Breast epithelium (tissue), 4 donors: Measurements from ENCODE around the gene C1orf159. TPM values are rescaled to one million over a fixed set of nuclear protein-coding genes. Genes with fewer than 3 reads are reported as not detected.

Source experiments
- DNase-seq, 2 donors: peaks; one replicate each; pipeline ENCODE4 v3.0.0-alpha.2; 2019; ENCODE audit warnings: low spot score in 2 of 2
- H3K27ac ChIP-seq, 2 donors: fragments of 200-600 bp; sonication (generic) in 1 of 2; one replicate each; pipeline ENCODE4 v1.5.1; 2016 to 2019; ENCODE audit warnings: mild to moderate bottlenecking in 1 of 2
- H3K27me3 ChIP-seq, 2 donors: fragments of 200-600 bp; sonication (generic) in 1 of 2; one replicate each; pipeline versions ENCODE4 v1.5.1 to v1.6.0; 2017 to 2019; ENCODE audit warnings: control low read depth in 1 of 2, mild to moderate bottlenecking in 1 of 2
- H3K36me3 ChIP-seq: fragments of 200-600 bp; one replicate; pipeline ENCODE4 v1.5.1; 2019
- H3K4me1 ChIP-seq, 2 donors: fragments of 200-600 bp; sonication (generic); one replicate each; pipeline ENCODE4 v1.5.1; 2016 to 2019; ENCODE audit warnings: control low read depth in 1 of 2
- H3K4me3 ChIP-seq, 3 donors: fragments of 200-600 bp; sonication (generic); 1 replicate in 2 of 3; 2 replicates in 1 of 3; pipeline ENCODE4 v1.5.1; 2016 to 2019; ENCODE audit warnings: mild to moderate bottlenecking in 3 of 3, moderate library complexity in 2 of 3
- H3K9me3 ChIP-seq, 2 donors: fragments of 200-600 bp; sonication (generic) in 1 of 2; one replicate each; pipeline ENCODE4 v1.5.1; 2016 to 2019; ENCODE audit warnings: control low read depth in 1 of 2
- POLR2A ChIP-seq: fragments of 450-650 bp; IDR thresholded peaks from one replicate; pipeline ENCODE4 v1.6.1; 2016; ENCODE audit warnings: antibody characterized with exemption, mild to moderate bottlenecking, moderate library complexity
- POLR2AphosphoS5 ChIP-seq, 3 donors: sonication (generic); formaldehyde crosslinking; IDR thresholded peaks; one replicate each; pipeline ENCODE4 v1.6.1; 2017; ENCODE audit warnings: antibody characterized with exemption in 3 of 3
- intact Hi-C: fragments of 100-400 bp; cut with DNase I; formaldehyde crosslinking; loops from one replicate; pipeline ENCODE4 v1.15.1; 2023; ENCODE audit warnings: low total_unique reads
- total RNA-seq, 3 donors: library from RNA; depleted of rRNA; stranded (reverse); fragments of >200 nt; gene quantifications; one replicate each; pipeline ENCODE4 v1.1.0, GENCODE V29; 2016
- TF ChIP-seq, protein P1 (sequence below), 3 donors: fragments of 450-650 bp; IDR thresholded peaks; one replicate each; pipeline ENCODE4 v1.5.1; 2016 to 2017; ENCODE audit warnings: antibody characterized with exemption in 3 of 3, mild to moderate bottlenecking in 3 of 3, moderate library complexity in 3 of 3

C1orf159 gene
- total RNA-seq, 3 donors from 2014 or later = 6.9 to 24.0 (median 12.5) TPM

GRCh38 chr1:1149416-1149815, 33.5 kb upstream of the C1orf159 start:
- Histone ChIP-seq H3K9me3 (peaks cover 0 to 4% of the 10 kb centered on the region in 2 donors), H3K36me3 (no peaks in the 10 kb centered on the region), H3K4me1 (no peaks in the 10 kb centered on the region), H3K27ac (no peak overlapping the region), H3K27me3 (no peaks in the 10 kb centered on the region), H3K4me3 (no peak overlapping the region)
- no peak for DNase-seq
- intact Hi-C loops = no loop called here
- no peak for TF ChIP-seq POLR2A
- no peak for TF ChIP-seq POLR2AphosphoS5 (IDR thresholded peaks at IDR 0.05)
- TF ChIP-seq, protein P1, sequence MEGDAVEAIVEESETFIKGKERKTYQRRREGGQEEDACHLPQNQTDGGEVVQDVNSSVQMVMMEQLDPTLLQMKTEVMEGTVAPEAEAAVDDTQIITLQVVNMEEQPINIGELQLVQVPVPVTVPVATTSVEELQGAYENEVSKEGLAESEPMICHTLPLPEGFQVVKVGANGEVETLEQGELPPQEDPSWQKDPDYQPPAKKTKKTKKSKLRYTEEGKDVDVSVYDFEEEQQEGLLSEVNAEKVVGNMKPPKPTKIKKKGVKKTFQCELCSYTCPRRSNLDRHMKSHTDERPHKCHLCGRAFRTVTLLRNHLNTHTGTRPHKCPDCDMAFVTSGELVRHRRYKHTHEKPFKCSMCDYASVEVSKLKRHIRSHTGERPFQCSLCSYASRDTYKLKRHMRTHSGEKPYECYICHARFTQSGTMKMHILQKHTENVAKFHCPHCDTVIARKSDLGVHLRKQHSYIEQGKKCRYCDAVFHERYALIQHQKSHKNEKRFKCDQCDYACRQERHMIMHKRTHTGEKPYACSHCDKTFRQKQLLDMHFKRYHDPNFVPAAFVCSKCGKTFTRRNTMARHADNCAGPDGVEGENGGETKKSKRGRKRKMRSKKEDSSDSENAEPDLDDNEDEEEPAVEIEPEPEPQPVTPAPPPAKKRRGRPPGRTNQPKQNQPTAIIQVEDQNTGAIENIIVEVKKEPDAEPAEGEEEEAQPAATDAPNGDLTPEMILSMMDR (IDR thresholded peaks at IDR 0.05) = no peak

GRCh38 chr1:1148569-1148968, 32.7 kb upstream of the C1orf159 start:
- no peak overlapping the region for H3K4me3 ChIP-seq
- no peak overlapping the region for H3K27ac ChIP-seq
- H3K27me3 ChIP-seq = no peaks in the 10 kb centered on the region
- intact Hi-C loops = no loop called here
- TF ChIP-seq POLR2AphosphoS5 (IDR thresholded peaks at IDR 0.05) = no peak
- TF ChIP-seq POLR2A = no peak
- TF ChIP-seq, protein P1 (IDR thresholded peaks at IDR 0.05) = no peak
- no peaks in the 10 kb centered on the region for H3K36me3 ChIP-seq
- H3K4me1 ChIP-seq = no peaks in the 10 kb centered on the region
- peaks cover 0 to 4% of the 10 kb centered on the region in 2 donors for H3K9me3 ChIP-seq
- DNase-seq = no peak

- Histone ChIP-seq H3K27me3 (no peaks in the 10 kb centered on the region), H3K4me1 (no peaks in the 10 kb centered on the region), H3K4me3 (no peak overlapping the region), H3K27ac (no peak overlapping the region), H3K36me3 (no peaks in the 10 kb centered on the region), H3K9me3 (peaks cover 0 to 3% of the 10 kb centered on the region in 2 donors)
- intact Hi-C loops = no loop called here
- TF ChIP-seq POLR2AphosphoS5 (IDR thresholded peaks at IDR 0.05) = no peak
- TF ChIP-seq, protein P1 (IDR thresholded peaks at IDR 0.05) = no peak
- no peak for TF ChIP-seq POLR2A
- no peak for DNase-seq
These were observed 32.2 kb upstream of the C1orf159 start for GRCh38 chr1:1148061-1148460.

GRCh38 chr1:1146596-1146995, 30.7 kb upstream of the C1orf159 start:
- intact Hi-C loops = no loop called here
- no peak for TF ChIP-seq POLR2A
- Histone ChIP-seq H3K4me3 (no peak overlapping the region), H3K4me1 (no peaks in the 10 kb centered on the region), H3K36me3 (no peaks in the 10 kb centered on the region), H3K27me3 (no peaks in the 10 kb centered on the region), H3K9me3 (no peaks in the 10 kb centered on the region), H3K27ac (no peak overlapping the region)
- no peak for DNase-seq

DNA sequence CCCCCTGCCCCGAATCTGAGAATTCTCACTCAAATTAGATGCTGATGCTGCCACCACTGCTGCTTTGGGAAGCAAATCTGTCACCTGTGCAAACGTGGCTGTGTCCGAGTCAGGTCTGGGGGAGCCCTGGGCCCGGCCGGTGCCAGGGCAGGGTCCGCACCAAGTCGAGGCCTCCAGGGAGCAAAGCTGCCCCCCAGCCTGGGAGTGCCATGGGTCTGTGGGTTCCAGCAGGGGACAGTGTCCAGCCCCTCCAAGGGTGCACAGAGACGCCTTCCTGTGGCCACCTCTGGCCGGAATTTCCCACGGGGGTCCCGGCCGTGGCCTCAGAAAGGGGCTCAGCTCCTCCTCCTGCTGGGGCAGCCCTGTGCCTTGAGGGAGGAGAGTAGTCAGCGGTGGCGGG, 30.1 kb upstream of the C1orf159 start:
- intact Hi-C loops = no loop called here
- Histone ChIP-seq H3K36me3 (no peaks in the 10 kb centered on the region), H3K4me1 (no peaks in the 10 kb centered on the region), H3K27ac (no peak overlapping the region), H3K4me3 (no peak overlapping the region), H3K27me3 (no peaks in the 10 kb centered on the region), H3K9me3 (no peaks in the 10 kb centered on the region)
- TF ChIP-seq, protein P1 (IDR thresholded peaks at IDR 0.05) = no peak
- no peak for TF ChIP-seq POLR2A
- no peak for DNase-seq

DNA sequence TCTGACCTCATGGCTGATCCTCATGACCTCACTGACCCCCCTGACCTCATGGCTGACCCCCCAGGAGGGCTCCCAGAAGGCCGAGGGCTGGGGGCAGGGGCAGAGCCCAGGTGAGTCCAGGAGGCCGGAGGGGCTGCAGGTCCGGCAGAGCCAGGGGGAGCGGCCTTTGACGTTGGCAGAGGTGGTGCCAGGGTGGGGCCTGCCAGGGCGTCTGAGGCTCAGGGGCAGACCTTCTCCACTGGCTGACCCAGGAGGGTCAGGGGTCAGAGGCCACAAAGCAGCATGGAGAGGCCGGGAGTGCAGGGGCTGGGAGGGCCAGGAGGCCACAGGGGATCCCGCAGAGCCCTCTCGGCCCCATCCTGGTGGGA, 29.6 kb upstream of the C1orf159 start:
- Histone ChIP-seq H3K27me3 (no peaks in the 10 kb centered on the region), H3K36me3 (no peaks in the 10 kb centered on the region), H3K4me1 (no peaks in the 10 kb centered on the region), H3K27ac (no peak overlapping the region), H3K4me3 (no peak overlapping the region), H3K9me3 (no peaks in the 10 kb centered on the region)
- no peak for DNase-seq
- intact Hi-C loops = no loop called here
- TF ChIP-seq, protein P1 (IDR thresholded peaks at IDR 0.05) = no peak
- TF ChIP-seq POLR2A (no peak), POLR2AphosphoS5 (IDR thresholded peaks at IDR 0.05) (no peak)
